ENCODE results near the gene IP6K3. TPM values are rescaled to one million over a fixed set of nuclear protein-coding genes. Genes with fewer than 3 reads are reported as not detected.

Gene IP6K3
- total and polyA plus RNA-seq, 2 donors, result 0.28 to 6.6 TPM

DNA sequence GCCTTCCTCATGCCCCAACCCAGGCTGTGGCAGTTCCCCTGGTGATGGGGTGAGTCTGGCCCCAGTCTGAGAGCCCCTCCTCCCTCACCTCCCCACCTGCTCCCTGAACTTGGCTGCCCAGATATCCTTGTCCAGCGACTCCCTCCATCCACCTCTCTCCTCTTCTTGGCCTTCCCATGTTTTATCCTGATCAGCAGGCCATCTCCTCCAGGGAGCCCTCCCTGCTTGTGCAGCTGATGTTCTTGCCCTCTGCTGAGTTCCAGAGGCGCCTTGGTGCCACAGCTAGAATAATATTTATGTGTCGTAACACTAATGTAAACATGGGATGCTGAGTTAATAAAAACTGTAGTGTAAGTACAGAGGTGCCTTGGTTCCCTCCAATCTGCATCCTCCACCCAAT is 10.4 kb upstream of the IP6K3 start:
- H3K27ac ChIP-seq (ENCODE audit: low read depth in 1 of 2, low read length in 1 of 2), result no peak overlapping the region
- DNase-seq (ENCODE audit: low read depth in 6 of 9, low spot score in 9 of 9), result no peak
- no peaks in the 10 kb centered on the region for H3K27me3 ChIP-seq (ENCODE audit: control insufficient read depth in 2 of 2, insufficient read depth in 1 of 2, low read length in 1 of 2)
- H3K4me1 ChIP-seq (ENCODE audit: control insufficient read depth in 2 of 2, insufficient read depth in 2 of 2, low read length in 2 of 2), result peaks cover 0 to 4% of the 10 kb centered on the region in 2 donors
- WGBS, result 94% methylated on average over 3 of the region's 3 CpGs
- no peaks in the 10 kb centered on the region for H3K9me3 ChIP-seq (ENCODE audit: control insufficient read depth in 2 of 2, insufficient read depth in 1 of 2, low read length in 1 of 2)
- H3K4me3 ChIP-seq (ENCODE audit: low read length in 2 of 2), result no peak overlapping the region
- H3K36me3 ChIP-seq (ENCODE audit: control insufficient read depth in 2 of 2, insufficient read depth in 2 of 2, low read length in 1 of 2), result no peaks in the 10 kb centered on the region

GRCh38 chr6:33756211-33756954 is 9.7 kb upstream of the IP6K3 start:
- 92% methylated on average over 12 of the region's 12 CpGs for WGBS
- Histone ChIP-seq H3K27ac (ENCODE audit: low read depth in 1 of 2, low read length in 1 of 2) (no peak overlapping the region), H3K27me3 (ENCODE audit: control insufficient read depth in 2 of 2, insufficient read depth in 1 of 2, low read length in 1 of 2) (no peaks in the 10 kb centered on the region), H3K36me3 (ENCODE audit: control insufficient read depth in 2 of 2, insufficient read depth in 2 of 2, low read length in 1 of 2) (no peaks in the 10 kb centered on the region), H3K9me3 (ENCODE audit: control insufficient read depth in 2 of 2, insufficient read depth in 1 of 2, low read length in 1 of 2) (no peaks in the 10 kb centered on the region), H3K4me3 (ENCODE audit: low read length in 2 of 2) (no peak overlapping the region), H3K4me1 (ENCODE audit: control insufficient read depth in 2 of 2, insufficient read depth in 2 of 2, low read length in 2 of 2) (peaks cover 0 to 10% of the 10 kb centered on the region in 2 donors)
- no peak for DNase-seq (ENCODE audit: low read depth in 6 of 9, low spot score in 9 of 9)

DNA sequence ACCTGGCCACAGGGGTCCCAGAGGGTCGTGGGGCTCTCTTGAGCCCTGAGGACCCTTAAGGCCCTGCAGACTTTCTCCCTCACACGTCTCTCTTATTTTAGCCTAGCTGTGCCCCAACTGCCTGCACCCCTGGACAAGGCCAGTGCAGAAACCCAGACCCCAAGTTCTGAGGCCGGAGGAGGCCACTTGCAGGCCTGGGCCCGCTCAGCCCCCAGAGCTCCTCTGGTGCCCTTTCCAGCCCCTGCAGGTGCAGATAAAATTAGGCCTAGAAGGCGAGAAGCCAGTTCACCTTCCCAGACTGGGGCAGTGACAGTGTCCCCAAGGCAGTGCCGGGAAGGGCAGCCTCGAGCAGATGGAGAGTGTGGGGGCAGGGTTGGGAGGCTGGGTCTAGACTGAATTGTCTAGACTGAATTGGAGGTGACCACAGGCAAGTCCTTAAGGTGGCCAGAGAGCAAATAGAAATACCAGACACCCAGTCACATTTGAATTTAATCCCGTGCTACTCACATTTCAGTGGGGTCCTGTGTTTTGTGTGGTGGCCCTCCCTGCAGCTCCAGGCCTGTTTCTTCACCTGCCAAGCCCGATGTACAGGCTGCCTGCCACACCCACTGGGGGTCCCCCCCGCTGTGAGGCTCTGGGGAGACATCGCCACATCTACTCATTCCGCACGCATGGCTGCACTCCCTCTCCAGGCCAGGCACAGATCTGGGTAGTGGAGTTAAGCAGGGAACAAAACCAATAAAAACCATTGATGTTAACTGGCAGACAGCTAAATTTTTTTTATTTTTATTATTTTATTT is 8.6 kb upstream of the IP6K3 start:
- H3K4me1 ChIP-seq (ENCODE audit: control insufficient read depth in 2 of 2, insufficient read depth in 2 of 2, low read length in 2 of 2), result peaks cover 0 to 12% of the 10 kb centered on the region in 2 donors
- no peaks in the 10 kb centered on the region for H3K9me3 ChIP-seq (ENCODE audit: control insufficient read depth in 2 of 2, insufficient read depth in 1 of 2, low read length in 1 of 2)
- 91% methylated on average over 13 of the region's 13 CpGs for WGBS
- H3K27me3 ChIP-seq (ENCODE audit: control insufficient read depth in 2 of 2, insufficient read depth in 1 of 2, low read length in 1 of 2), result no peaks in the 10 kb centered on the region
- no peaks in the 10 kb centered on the region for H3K36me3 ChIP-seq (ENCODE audit: control insufficient read depth in 2 of 2, insufficient read depth in 2 of 2, low read length in 1 of 2)
- H3K4me3 ChIP-seq (ENCODE audit: low read length in 2 of 2), result no peak overlapping the region
- no peak overlapping the region for H3K27ac ChIP-seq (ENCODE audit: low read depth in 1 of 2, low read length in 1 of 2)
- DNase-seq (ENCODE audit: low read depth in 6 of 9, low spot score in 9 of 9), result no peak

DNA sequence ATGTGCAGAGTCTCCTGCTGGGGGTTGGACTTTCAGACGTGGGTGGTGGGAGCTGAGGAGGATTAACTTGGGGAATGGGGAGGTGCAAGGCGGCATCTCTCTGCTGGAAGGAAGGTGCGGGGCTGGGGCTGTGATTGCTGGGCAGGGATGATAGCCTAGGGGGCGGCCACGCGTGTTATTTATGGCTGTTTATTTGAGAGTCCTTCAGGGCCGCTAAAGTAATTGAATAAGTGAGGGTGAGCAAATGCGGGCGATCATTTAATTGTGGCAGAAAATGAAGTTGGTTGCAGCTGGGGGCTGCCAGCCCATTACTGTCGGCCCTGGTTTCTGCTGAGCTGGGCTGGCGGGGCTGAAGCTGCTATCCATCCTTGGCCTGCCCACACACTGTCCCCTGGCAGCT is 7.5 kb upstream of the IP6K3 start:
- no peak overlapping the region for H3K27ac ChIP-seq (ENCODE audit: low read depth in 1 of 2, low read length in 1 of 2)
- DNase-seq (ENCODE audit: low read depth in 6 of 9, low spot score in 9 of 9), result no peak
- no peaks in the 10 kb centered on the region for H3K27me3 ChIP-seq (ENCODE audit: control insufficient read depth in 2 of 2, insufficient read depth in 1 of 2, low read length in 1 of 2)
- 95% methylated on average over 11 of the region's 11 CpGs for WGBS
- no peak overlapping the region for H3K4me3 ChIP-seq (ENCODE audit: low read length in 2 of 2)
- no peaks in the 10 kb centered on the region for H3K36me3 ChIP-seq (ENCODE audit: control insufficient read depth in 2 of 2, insufficient read depth in 2 of 2, low read length in 1 of 2)
- no peaks in the 10 kb centered on the region for H3K9me3 ChIP-seq (ENCODE audit: control insufficient read depth in 2 of 2, insufficient read depth in 1 of 2, low read length in 1 of 2)
- H3K4me1 ChIP-seq (ENCODE audit: control insufficient read depth in 2 of 2, insufficient read depth in 2 of 2, low read length in 2 of 2), result peaks cover 0 to 12% of the 10 kb centered on the region in 2 donors

DNA sequence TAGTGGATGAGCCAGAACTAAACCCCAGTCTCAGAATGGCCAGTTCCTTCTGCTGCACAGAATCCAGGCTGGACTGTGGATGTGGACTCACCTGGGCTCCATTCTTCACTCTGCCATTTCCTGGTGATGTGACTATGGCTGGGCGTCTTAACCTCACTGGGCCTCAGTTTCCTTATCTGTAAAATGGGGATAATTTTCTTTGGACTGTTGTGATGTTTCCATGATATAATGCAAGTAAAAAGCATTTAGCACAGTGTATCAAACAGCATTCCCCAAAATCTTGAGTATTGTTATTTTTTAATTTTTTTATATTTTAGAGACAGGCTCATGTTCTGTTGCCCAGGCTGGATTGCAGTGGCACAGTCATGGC is 5.9 kb upstream of the IP6K3 start:
- WGBS, result 97% methylated on average over 1 of the region's 1 CpG
- no peak for DNase-seq (ENCODE audit: low read depth in 6 of 9, low spot score in 9 of 9)
- H3K27me3 ChIP-seq (ENCODE audit: control insufficient read depth in 2 of 2, insufficient read depth in 1 of 2, low read length in 1 of 2), result peaks cover 0 to 8% of the 10 kb centered on the region in 2 donors
- H3K4me1 ChIP-seq (ENCODE audit: control insufficient read depth in 2 of 2, insufficient read depth in 2 of 2, low read length in 2 of 2), result peaks cover 0 to 12% of the 10 kb centered on the region in 2 donors
- no peaks in the 10 kb centered on the region for H3K36me3 ChIP-seq (ENCODE audit: control insufficient read depth in 2 of 2, insufficient read depth in 2 of 2, low read length in 1 of 2)
- no peak overlapping the region for H3K4me3 ChIP-seq (ENCODE audit: low read length in 2 of 2)
- no peaks in the 10 kb centered on the region for H3K9me3 ChIP-seq (ENCODE audit: control insufficient read depth in 2 of 2, insufficient read depth in 1 of 2, low read length in 1 of 2)
- no peak overlapping the region for H3K27ac ChIP-seq (ENCODE audit: low read depth in 1 of 2, low read length in 1 of 2)

DNA sequence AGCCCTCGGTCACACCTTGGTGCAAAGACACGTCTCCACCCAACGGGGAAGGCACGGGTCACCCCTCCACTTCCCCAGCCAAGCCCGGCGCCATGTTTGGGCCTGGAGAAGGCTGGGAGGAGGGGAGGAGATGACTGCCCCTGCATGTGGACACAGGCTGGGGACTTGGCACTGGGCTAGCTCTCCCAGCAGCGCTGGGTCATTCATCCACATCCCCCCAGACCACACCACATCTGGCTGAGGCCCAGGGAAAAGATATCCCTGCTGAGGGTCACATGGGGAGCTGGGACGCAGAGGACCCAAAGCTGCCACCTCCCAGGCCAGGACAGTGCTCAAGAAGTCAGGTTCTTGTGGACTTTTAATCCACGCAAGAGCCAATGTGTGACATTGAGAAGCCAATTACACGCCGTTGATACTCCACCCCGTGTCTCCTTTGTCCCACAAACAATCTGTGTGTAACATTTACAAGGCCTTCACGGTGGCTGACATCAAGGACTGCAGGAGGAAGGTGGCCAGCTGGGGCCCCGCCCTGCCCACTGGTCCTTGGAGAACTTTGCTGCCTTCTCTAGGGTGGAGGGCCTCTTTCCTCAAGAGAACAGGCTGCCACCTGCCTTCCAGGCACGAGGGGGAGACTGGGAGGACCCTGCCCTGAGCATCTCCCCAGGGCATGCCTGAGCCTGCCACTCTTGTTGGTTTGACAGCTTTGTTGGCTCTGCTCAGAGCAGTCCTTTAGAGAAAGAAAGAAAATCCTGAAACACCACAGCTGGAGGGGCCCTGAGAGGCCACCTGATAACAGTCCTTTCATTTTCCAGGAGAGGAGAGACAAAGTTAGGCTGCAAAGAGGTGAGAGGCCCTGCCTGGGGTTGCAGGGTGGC is 5.3 kb upstream of the IP6K3 start:
- no peak overlapping the region for H3K4me3 ChIP-seq (ENCODE audit: low read length in 2 of 2)

GRCh38 chr6:33750244-33750991 is 3.7 kb upstream of the IP6K3 start:
- H3K4me3 ChIP-seq (ENCODE audit: low read length in 2 of 2), result no peak overlapping the region
- H3K9me3 ChIP-seq (ENCODE audit: control insufficient read depth in 2 of 2, insufficient read depth in 1 of 2, low read length in 1 of 2), result no peaks in the 10 kb centered on the region
- WGBS, result 88% methylated on average over 11 of the region's 11 CpGs
- no peak overlapping the region for H3K27ac ChIP-seq (ENCODE audit: low read depth in 1 of 2, low read length in 1 of 2)
- peaks cover 0 to 15% of the 10 kb centered on the region in 2 donors for H3K27me3 ChIP-seq (ENCODE audit: control insufficient read depth in 2 of 2, insufficient read depth in 1 of 2, low read length in 1 of 2)
- no peaks in the 10 kb centered on the region for H3K36me3 ChIP-seq (ENCODE audit: control insufficient read depth in 2 of 2, insufficient read depth in 2 of 2, low read length in 1 of 2)
- no peak for DNase-seq (ENCODE audit: low read depth in 6 of 9, low spot score in 9 of 9)
- peaks cover 0 to 12% of the 10 kb centered on the region in 2 donors for H3K4me1 ChIP-seq (ENCODE audit: control insufficient read depth in 2 of 2, insufficient read depth in 2 of 2, low read length in 2 of 2)

More for the DNA sequence above, 5.3 kb upstream of the IP6K3 start:
- Histone ChIP-seq H3K36me3 (ENCODE audit: control insufficient read depth in 2 of 2, insufficient read depth in 2 of 2, low read length in 1 of 2) (no peaks in the 10 kb centered on the region), H3K27me3 (ENCODE audit: control insufficient read depth in 2 of 2, insufficient read depth in 1 of 2, low read length in 1 of 2) (peaks cover 0 to 8% of the 10 kb centered on the region in 2 donors), H3K9me3 (ENCODE audit: control insufficient read depth in 2 of 2, insufficient read depth in 1 of 2, low read length in 1 of 2) (no peaks in the 10 kb centered on the region), H3K27ac (ENCODE audit: low read depth in 1 of 2, low read length in 1 of 2) (peak overlapping the region in 1 of 2 donors; percentile 26), H3K4me1 (ENCODE audit: control insufficient read depth in 2 of 2, insufficient read depth in 2 of 2, low read length in 2 of 2) (peaks cover 0 to 12% of the 10 kb centered on the region in 2 donors)
- WGBS, result 87% methylated on average over 15 of the region's 15 CpGs
- peak in 1 of 9 donors; percentile 29 for DNase-seq (ENCODE audit: low read depth in 6 of 9, low spot score in 9 of 9)

DNA sequence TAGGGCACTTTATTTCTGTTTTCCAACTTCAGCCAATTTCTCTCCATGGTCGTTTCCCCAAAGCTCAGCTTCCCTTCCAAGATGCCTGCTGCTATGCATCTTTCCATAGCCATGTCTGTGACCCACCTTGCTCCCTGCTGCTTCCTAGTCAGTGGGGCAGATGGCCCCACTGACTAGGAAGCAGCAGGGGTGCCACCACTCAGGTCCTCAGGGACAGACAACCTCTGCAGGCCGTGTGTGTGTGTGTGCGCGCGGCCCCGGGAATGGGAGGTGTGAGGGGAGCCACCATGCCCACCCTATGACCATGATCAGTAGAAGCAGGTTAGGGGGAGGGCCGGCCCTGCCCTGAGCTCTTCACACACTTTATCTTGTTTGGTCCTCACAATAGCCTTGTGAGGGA is 2.7 kb upstream of the IP6K3 start:
- no peak for DNase-seq (ENCODE audit: low read depth in 6 of 9, low spot score in 9 of 9)
- peaks cover 0 to 15% of the 10 kb centered on the region in 2 donors for H3K27me3 ChIP-seq (ENCODE audit: control insufficient read depth in 2 of 2, insufficient read depth in 1 of 2, low read length in 1 of 2)
- H3K4me3 ChIP-seq (ENCODE audit: low read length in 2 of 2), result no peak overlapping the region
- H3K4me1 ChIP-seq (ENCODE audit: control insufficient read depth in 2 of 2, insufficient read depth in 2 of 2, low read length in 2 of 2), result peaks cover 0 to 12% of the 10 kb centered on the region in 2 donors
- H3K36me3 ChIP-seq (ENCODE audit: control insufficient read depth in 2 of 2, insufficient read depth in 2 of 2, low read length in 1 of 2), result no peaks in the 10 kb centered on the region
- H3K9me3 ChIP-seq (ENCODE audit: control insufficient read depth in 2 of 2, insufficient read depth in 1 of 2, low read length in 1 of 2), result no peaks in the 10 kb centered on the region
- WGBS, result 91% methylated on average over 7 of the region's 7 CpGs
- no peak overlapping the region for H3K27ac ChIP-seq (ENCODE audit: low read depth in 1 of 2, low read length in 1 of 2)

Measured in thymus (tissue), 11 donors.